K562 (cell line): ENCODE results near the gene LAMB1. TPM values are rescaled to one million over a fixed set of nuclear protein-coding genes. Genes with fewer than 3 reads are reported as not detected.

ENCODE experiments used
- ATAC-seq: fragments of 200-7000 bp; cut with Tn5 transposase; 3 replicates; pipeline ENCODE4 v1.9.1; 2020; ENCODE audit warnings: moderate library complexity
- BruUV-seq: library from RNA; stranded (reverse); fragments of 400-500 nt; replicated peaks from 2 replicates; lab custom pipeline; 2021; lab: Mats Ljungman, UMichigan
- CTCF ChIA-PET: fragments of 300-600 bp; formaldehyde crosslinking; extraction: SDS; loops from one replicate; lab custom pipeline; 2021; ENCODE audit warnings: low intra/inter-chr PET ratio; lab: Yijun Ruan, JAX
- POLR2A ChIA-PET: fragments of 300-600, 350-650 bp; sonication (Branson Sonifier 250); formaldehyde crosslinking; extraction: SDS; loops from one replicate; lab custom pipeline; 2021; ENCODE audit warnings: antibody characterized with exemption, inconsistent platforms; lab: Yijun Ruan, JAX
- DNase-seq, 4 experiments: peaks; one replicate each; pipeline versions ENCODE4 v3.0.0 to v3.0.0-alpha.2; 2011 to 2018; ENCODE audit warnings: low spot score in 3 of 4, mixed read lengths in 3 of 4; ENCODE audit errors: extremely low read depth in 1 of 4
- FAIRE-seq: peaks from 2 replicates; lab custom pipeline; 2011; peaks lifted over from hg19 to GRCh38; lab: Jason Lieb, UNC
- H2AFZ ChIP-seq: 2 replicates; pipeline ENCODE4 v1.6.0; 2011; ENCODE audit warnings: low read depth, low read length, control low read depth, inconsistent platforms
- H3K27ac ChIP-seq: fragments of 200-600 bp; 3 replicates; pipeline ENCODE4 v1.8.0; 2011; ENCODE audit warnings: low read depth, mild to moderate bottlenecking, control low read depth, inconsistent platforms, low read length, moderate library complexity, mixed read lengths; ENCODE audit errors: extremely low read depth
- H3K27me3 ChIP-seq, 2 experiments: fragments of 300-600 bp in 1 of 2; 2 replicates in 1 of 2; 3 replicates in 1 of 2; pipeline versions ENCODE4 v1.6.0 to v1.8.0; 2011; ENCODE audit warnings: inconsistent platforms in 2 of 2, low read length in 2 of 2, mild to moderate bottlenecking in 1 of 2, mixed read lengths in 1 of 2, moderate library complexity in 1 of 2; ENCODE audit not compliant: control insufficient read depth in 2 of 2, insufficient read depth in 2 of 2
- H3K36me3 ChIP-seq: fragments of 300-600 bp; 3 replicates; pipeline ENCODE4 v1.8.0; 2011; ENCODE audit warnings: mild to moderate bottlenecking, low read length, inconsistent platforms; ENCODE audit not compliant: control insufficient read depth, insufficient read depth
- H3K4me1 ChIP-seq, 2 experiments: fragments of 200-600 bp in 1 of 2; replicated peaks in 1 of 2; 2 replicates in 1 of 2; 3 replicates in 1 of 2; pipeline versions ENCODE4 v1.5.1 to v1.8.0; 2011; ENCODE audit warnings: inconsistent platforms in 2 of 2, low read length in 2 of 2, mild to moderate bottlenecking in 1 of 2, mixed read lengths in 1 of 2, moderate library complexity in 1 of 2; ENCODE audit not compliant: control insufficient read depth in 2 of 2, insufficient read depth in 2 of 2
- H3K4me2 ChIP-seq: 2 replicates; pipeline ENCODE4 v1.6.1; 2011; ENCODE audit warnings: low read length, control low read depth, inconsistent platforms, mixed read lengths; ENCODE audit not compliant: insufficient read depth
- H3K4me3 ChIP-seq: fragments of 200-600 bp; sonication (generic), shearing (Covaris generic); 2 replicates; pipeline ENCODE4 v1.5.1; 2016; ENCODE audit warnings: control low read depth, inconsistent platforms
- H3K79me2 ChIP-seq: fragments of 200-600 bp; 3 replicates; pipeline ENCODE4 v1.8.0; 2011; ENCODE audit warnings: low read length, inconsistent platforms; ENCODE audit not compliant: control insufficient read depth, insufficient read depth
- H3K9ac ChIP-seq, 2 experiments: 2 replicates each; pipeline versions ENCODE4 v1.6.0 to v1.6.1; 2011; ENCODE audit warnings: low read depth in 2 of 2, low read length in 2 of 2, control low read depth in 1 of 2, inconsistent platforms in 1 of 2, mild to moderate bottlenecking in 1 of 2, mixed read lengths in 1 of 2; ENCODE audit not compliant: insufficient read depth in 1 of 2
- H3K9me1 ChIP-seq: one replicate; pipeline ENCODE4 v1.6.0; 2011; ENCODE audit warnings: inconsistent platforms, mild to moderate bottlenecking, low read length, moderate library complexity; ENCODE audit not compliant: control insufficient read depth, insufficient read depth
- H3K9me3 ChIP-seq: replicated peaks from 2 replicates; pipeline ENCODE4 v1.5.1; 2011; ENCODE audit warnings: low read depth, low read length, inconsistent platforms; ENCODE audit not compliant: control insufficient read depth, insufficient read depth
- H4K20me1 ChIP-seq: replicated peaks from 2 replicates; pipeline ENCODE4 v1.6.1; 2011; ENCODE audit warnings: low read length, inconsistent platforms, mixed read lengths; ENCODE audit not compliant: control insufficient read depth, insufficient read depth
- ATF1 ChIP-seq, 2 experiments: fragments of 450-650 bp in 1 of 2; IDR thresholded peaks; 2 replicates each; pipeline ENCODE4 v1.6.1; 2016; ENCODE audit warnings: missing compliant biosample characterization in 1 of 2, missing genetic modification characterization in 1 of 2
- C11orf30 ChIP-seq: fragments of 450-650 bp; IDR thresholded peaks from 2 replicates; pipeline ENCODE4 v1.6.1; 2016; ENCODE audit warnings: low read depth, mild to moderate bottlenecking
- HDAC1 ChIP-seq, 2 experiments: fragments of 450-650 bp; IDR thresholded peaks; 2 replicates each; pipeline ENCODE4 v1.6.1; 2016 to 2017; ENCODE audit warnings: inconsistent platforms in 1 of 2, mild to moderate bottlenecking in 1 of 2, moderate library complexity in 1 of 2
- MAFF ChIP-seq: IDR thresholded peaks from 2 replicates; pipeline ENCODE4 v1.6.1; 2012; ENCODE audit warnings: low read length, improper control_type of control experiment
- MAFG ChIP-seq: fragments of 450-650 bp; conservative IDR thresholded peaks from 2 replicates; pipeline ENCODE4 v1.6.1; 2016; ENCODE audit warnings: missing genetic modification characterization, missing compliant biosample characterization
- MAFK ChIP-seq: IDR thresholded peaks from 2 replicates; pipeline ENCODE4 v1.6.1; 2011; ENCODE audit warnings: low read length, improper control_type of control experiment
- ZNF316 ChIP-seq: fragments of 450-650 bp; IDR thresholded peaks from 2 replicates; pipeline ENCODE4 v1.6.1; 2016
- WGBS: fragments of 100-300 bp; shearing (Covaris generic); methylation state at CpG from one replicate; pipeline ENCODE4 v1.1.6; 2016; ENCODE audit warnings: low coverage, mixed read lengths; ENCODE audit not compliant: insufficient coverage; ENCODE audit errors: missing lambda C conversion rate; 5-methylcytosine and 5-hydroxymethylcytosine counted together
- in situ Hi-C: fragments of 300-500 bp; cut with MboI; formaldehyde crosslinking; loops from 4 replicates; pipeline ENCODE4 v1.15.0; 2018; ENCODE audit warnings: inconsistent platforms, mixed read lengths
- intact Hi-C: fragments of 100-400 bp; cut with micrococcal nuclease; formaldehyde crosslinking; loops from 2 replicates; pipeline ENCODE4 v1.14.2; 2022
- polyA plus RNA-seq, 8 experiments: library from polyadenylated mRNA; depleted of rRNA in 4 of 8; stranded (reverse) in 5 of 8; unstranded in 3 of 8; fragments of >200 nt; fragmentation: Nextera tagmentation in 2 of 8; fragmentation: Illumina TruSeq in 1 of 8; extraction: Ambion mirVana in 2 of 8; extraction: Trizol in 1 of 8; gene quantifications; 2 replicates each; pipeline versions ENCODE4 v1.2.1 to v1.2.3, GENCODE V29; 2011 to 2014; ENCODE audit warnings: inconsistent platforms in 1 of 8, missing spikeins in 1 of 8
- total RNA-seq, 7 experiments: library from RNA; depleted of rRNA in 6 of 7; stranded (reverse); fragments of >200 nt in 6 of 7; fragmentation: Illumina TruSeq in 2 of 7; extraction: Trizol in 2 of 7; gene quantifications; 2 replicates each; pipeline versions ENCODE4 v1.2.1 to v1.2.3, GENCODE V29; 2011 to 2021; ENCODE audit warnings: low replicate concordance in 1 of 7

Gene LAMB1
- total and polyA plus RNA-seq, 9 of the 15 experiments (the other 6 are each of a cell fraction or from before 2014, with no cell fraction given) = 6.0 to 17.7 (median 12.3) TPM

GRCh38 chr7:107877731-107878382 lies 125.1 kb downstream of the LAMB1 start:
- Histone ChIP-seq H3K9me3 (no peaks in the 10 kb centered on the region), H3K27ac (no peak overlapping the region), H2AFZ (no peak overlapping the region), H3K36me3 (no peaks in the 10 kb centered on the region), H4K20me1 (no peaks in the 10 kb centered on the region), H3K4me3 (no peak overlapping the region), H3K4me2 (no peak overlapping the region), H3K9me1 (no peaks in the 10 kb centered on the region), H3K27me3 (peaks cover 0 to 3% of the 10 kb centered on the region in 2 experiments; a peak in 3 of 5 replicates), H3K4me1 (peaks cover 0 to 2% of the 10 kb centered on the region in 2 experiments; a peak in 1 of 5 replicates), H3K79me2 (no peaks in the 10 kb centered on the region), H3K9ac (no peak overlapping the region)
- intact Hi-C loops = loop anchor here (5.0 to 10.0 kb wide), 3 partner anchors 253 to 1083 kb away; no protein-coding TSS in a partner anchor
- BruUV-seq = no TSS peak
- FAIRE-seq = no peak
- WGBS = 30% methylated on average over 5 of the region's 5 CpGs
- ChIA-PET POLR2A (interaction anchor here (1.5 to 2.2 kb wide), 2 partner anchors 14 to 313 kb away, joined by 3 to 6 read pairs; partner anchors contain the start of genes COG5 and DUS4L), CTCF (no interaction called here)
- no peak for DNase-seq
- TF ChIP-seq ATF1 (CRISPR knock-in tag; IDR thresholded peaks at IDR 0.05) (no peak), ATF1 (tag; IDR thresholded peaks at IDR 0.05) (no peak), C11orf30 (peak; percentile 78), HDAC1 (IDR thresholded peaks at IDR 0.05) (no peak), MAFF (peak; percentile 69), ZNF316 (peak; percentile 91), MAFG (tag) (peak; percentile 61), MAFK (peak; percentile 30; the same call in 1 of the 2 replicates)
- ATAC-seq = no peak
- in situ Hi-C loops = loop anchor here (10.0 kb wide), 2 partner anchors 133 to 423 kb away; partner anchors contain the start of gene CBLL1
